DMS 273 (cell line): ENCODE results near the gene RPS21.

ENCODE experiments used
- DNase-seq: peaks from one replicate; lab custom pipeline; 2025; ENCODE audit not compliant: unreplicated experiment; lab: John Stamatoyannopoulos, UW

The RPS21 gene

DNA sequence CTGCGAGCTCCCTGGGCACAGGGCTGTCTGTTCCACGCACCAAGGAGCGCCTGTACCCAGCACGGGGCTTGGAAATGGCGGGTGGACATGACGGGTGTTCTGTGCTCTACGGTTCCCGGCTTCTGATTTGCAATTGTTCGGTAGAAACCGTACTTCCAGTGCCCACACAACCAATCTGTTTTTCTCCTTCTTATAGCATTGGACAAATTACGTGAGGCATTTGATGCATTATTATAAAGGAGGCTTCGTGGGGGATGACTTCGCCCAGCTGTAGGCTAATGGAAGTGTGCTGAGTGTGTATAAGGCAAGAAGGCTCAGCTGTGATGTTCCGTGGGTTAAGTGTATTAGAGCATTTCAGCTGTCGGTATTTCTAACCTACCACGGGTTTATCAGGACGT is 9.8 kb upstream of the RPS21 start:
- no peak for DNase-seq

GRCh38 chr20:62377615-62378178 is 9.2 kb upstream of the RPS21 start:
- peak; percentile 47 for DNase-seq

DNA sequence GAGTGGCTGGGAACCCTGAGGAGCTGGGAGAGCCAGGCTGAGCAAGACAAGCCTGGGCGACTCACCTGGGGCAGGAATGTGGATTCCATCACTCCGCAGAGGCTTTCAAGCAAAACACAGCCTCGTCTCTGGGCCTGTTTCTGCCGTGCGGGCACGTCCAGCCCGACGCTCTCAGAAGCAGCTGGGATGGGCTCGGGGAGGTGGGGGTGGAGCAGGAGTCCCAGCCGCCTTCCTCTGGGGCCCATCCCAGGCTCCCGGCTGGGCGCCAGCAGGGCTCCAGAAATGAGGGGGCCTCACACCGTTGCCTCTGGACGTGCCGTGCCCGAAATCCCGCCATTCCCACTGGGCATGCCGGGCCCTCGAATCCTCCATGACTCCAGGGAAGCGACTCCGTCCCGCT is 8.7 kb upstream of the RPS21 start:
- DNase-seq = peak; percentile 43

- DNase-seq = no peak
Measured at GRCh38 chr20:62381202-62381797, 5.6 kb upstream of the RPS21 start.

- DNase-seq = no peak
Measured at GRCh38 chr20:62381842-62382241, 5.1 kb upstream of the RPS21 start.

DNA sequence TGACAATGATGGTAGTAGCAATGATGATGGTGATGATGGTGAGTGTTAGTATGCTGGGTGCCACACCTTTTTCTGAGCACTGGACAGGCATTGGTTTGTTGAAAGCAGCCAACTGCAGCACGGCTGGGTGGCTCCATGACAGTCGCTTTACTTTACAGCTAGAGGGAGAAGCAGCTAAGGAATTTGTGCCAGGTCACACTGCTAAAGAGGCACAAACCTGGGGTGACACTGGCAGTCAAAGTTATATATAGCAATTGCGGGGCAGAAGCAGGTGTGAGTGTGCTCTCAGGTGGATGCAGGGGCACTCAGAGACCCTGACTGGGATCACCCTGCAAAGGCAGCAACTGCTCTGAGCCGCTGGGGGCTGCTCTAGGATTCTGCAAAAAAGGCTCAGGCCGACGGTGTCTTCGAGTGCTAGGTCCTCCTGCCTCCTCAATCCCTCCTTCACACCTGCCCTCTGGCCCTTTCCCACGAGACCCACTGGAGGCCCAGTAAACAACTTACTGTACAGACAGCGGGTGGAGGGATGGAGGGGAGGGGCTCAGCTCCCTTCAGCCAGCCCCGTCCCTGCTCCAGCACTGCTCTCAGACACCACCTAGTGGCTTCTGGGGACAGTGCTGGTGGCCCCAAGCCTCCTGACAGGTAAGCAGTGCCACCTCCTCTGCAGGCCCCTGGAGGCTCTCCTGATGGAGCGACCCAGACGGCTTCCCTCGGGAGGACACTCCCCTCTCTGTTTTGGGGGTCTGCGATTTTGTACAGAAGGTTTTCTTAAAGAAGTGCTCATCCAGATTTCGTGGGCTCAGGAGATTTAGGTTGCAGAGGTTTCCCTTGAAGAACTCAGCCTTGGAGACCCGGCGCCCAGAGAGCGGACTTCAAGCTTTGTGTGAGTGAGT is 4.4 kb upstream of the RPS21 start:
- peak; percentile 89 for DNase-seq

- no peak for DNase-seq
Measured at GRCh38 chr20:62387219-62387913, 463 bp downstream of the RPS21 start.

DNA sequence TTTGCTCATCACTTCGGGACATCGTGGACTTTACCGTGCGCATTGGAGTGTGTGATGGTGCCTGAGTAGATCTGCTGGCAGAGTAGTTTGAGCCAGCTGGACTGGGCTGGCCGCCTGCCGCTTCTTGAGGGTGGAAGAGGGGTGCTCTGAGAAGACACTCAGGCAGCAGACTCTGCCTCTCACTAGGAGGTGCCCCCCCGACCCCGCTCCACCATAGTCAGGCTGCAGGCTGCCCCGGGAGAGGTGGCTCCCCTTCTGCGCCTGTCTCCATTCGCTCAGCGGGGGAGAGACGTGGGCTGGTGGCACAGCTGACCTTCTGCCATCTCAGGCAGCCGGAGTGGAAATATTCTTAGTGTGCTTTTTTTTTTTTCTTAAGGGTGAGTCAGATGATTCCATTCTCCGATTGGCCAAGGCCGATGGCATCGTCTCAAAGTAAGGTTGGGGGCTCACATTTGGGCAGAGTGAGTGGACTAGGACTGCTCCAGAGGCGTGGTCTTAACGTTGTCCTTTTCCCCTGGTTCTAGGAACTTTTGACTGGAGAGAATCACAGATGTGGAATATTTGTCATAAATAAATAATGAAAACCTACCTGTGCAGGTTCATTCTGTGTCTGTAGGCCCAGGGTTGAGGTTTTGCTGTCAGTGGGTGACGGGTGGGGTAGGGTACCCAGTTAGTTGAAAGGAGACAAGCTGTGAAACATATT is 1.2 kb downstream of the RPS21 start:
- peak; percentile 45 for DNase-seq

GRCh38 chr20:62388839-62389600 is 2.1 kb downstream of the RPS21 start:
- peak; percentile 42 for DNase-seq

- no peak for DNase-seq
Measured at GRCh38 chr20:62389601-62390087, 2.7 kb downstream of the RPS21 start.

GRCh38 chr20:62390317-62391164 is 3.6 kb downstream of the RPS21 start:
- DNase-seq = peak; percentile 76

GRCh38 chr20:62391165-62392076 is 4.5 kb downstream of the RPS21 start:
- DNase-seq = no peak

DNA sequence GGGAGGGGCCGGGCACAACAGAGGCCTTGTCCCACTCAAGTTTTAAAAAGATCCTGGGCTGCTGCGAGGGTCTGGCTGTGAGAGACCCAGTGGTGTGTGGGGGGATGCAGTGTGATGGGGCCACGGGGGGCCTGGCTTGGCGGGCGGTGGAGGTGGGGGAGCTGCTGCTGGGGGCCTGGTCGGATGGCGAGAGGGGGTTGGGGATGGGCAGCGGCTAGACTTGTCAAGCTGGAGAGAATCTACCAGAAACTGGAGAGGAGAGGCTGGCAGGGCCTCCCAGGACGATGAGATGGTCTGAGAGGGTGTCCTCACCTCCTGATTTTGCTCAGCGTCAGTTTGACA is 5.1 kb downstream of the RPS21 start:
- DNase-seq = no peak

DNA sequence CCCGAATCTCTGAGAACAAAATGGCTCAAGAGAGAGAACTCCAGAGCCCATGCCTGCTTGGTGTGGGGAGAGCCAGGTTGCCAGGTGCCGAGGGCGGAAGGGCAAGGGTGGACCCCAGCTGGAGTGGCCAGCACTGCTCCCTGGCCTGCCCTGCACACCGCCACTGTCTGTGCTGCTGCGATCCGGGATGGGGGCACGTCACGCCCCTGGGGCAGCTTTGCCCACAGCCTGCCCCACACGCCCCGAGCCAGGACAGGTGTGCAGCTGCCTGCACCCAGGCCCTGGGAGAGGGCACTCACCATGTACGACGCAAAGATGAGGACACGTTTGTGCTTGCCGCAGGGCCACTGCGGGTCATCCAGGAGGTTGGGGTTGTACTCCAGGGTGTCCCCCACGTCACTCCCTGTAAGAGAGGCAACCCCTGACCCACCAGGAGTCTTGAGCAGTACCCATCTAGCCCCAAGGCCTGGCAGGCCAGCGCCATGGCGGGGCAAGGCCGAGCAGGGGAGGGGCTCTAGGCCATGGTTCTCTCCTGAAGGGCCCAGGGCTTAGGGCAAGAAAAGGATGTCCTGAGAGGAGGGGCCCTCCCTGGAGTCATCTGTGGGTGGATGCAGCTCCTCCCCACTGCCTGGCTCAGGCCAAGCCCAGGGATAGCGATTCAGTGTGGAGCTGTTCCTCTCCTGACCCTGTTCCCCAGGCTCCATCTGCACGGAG is 5.9 kb downstream of the RPS21 start:
- DNase-seq = no peak

- DNase-seq = no peak
Measured at GRCh38 chr20:62393335-62393665, 6.4 kb downstream of the RPS21 start.

DNA sequence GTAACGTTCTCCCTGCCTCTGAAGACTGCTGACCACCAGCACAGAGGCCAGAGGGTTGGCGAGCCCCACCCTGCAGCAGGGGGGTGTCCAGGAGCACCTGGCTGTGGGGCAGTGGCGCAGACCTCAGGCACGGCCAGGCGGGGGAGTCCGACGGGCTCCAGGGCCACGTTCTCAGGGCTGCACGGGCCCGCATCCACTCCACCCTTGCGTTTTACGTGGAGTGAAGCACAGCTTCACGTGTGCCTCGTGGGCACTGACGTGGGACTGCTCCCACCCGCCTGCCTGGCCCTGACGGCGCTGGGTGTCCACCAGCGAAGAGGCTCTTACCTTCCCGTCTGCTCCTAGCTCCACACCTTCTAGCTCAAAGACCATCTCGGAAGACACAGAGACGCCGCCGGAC is 6.9 kb downstream of the RPS21 start:
- DNase-seq = no peak
